ENCODE results near the gene TEX29. TPM values are rescaled to one million over a fixed set of nuclear protein-coding genes. Genes with fewer than 3 reads are reported as not detected.

The TEX29 gene
- total RNA-seq, 1 experiment from 2014 or later: 0.68 TPM

GRCh38 chr13:111275995-111276618 is 44.3 kb upstream of the TEX29 start:
- Mint-ChIP-seq H3K9me3 (no peaks in the 10 kb centered on the region), H3K4me1 (no peaks in the 10 kb centered on the region), H3K4me3 (no peak overlapping the region), H3K27ac (no peak overlapping the region), H3K36me3 (peaks cover 28% of the 10 kb centered on the region), H3K27me3 (ENCODE audit: low read depth) (no peaks in the 10 kb centered on the region)
- POLR2A ChIA-PET: no interaction called here
- ATAC-seq (no peak), DNase-seq (ENCODE audit: low spot score) (no peak)
- CTCF ChIA-PET: no interaction called here
- TF ChIP-seq, protein P1, sequence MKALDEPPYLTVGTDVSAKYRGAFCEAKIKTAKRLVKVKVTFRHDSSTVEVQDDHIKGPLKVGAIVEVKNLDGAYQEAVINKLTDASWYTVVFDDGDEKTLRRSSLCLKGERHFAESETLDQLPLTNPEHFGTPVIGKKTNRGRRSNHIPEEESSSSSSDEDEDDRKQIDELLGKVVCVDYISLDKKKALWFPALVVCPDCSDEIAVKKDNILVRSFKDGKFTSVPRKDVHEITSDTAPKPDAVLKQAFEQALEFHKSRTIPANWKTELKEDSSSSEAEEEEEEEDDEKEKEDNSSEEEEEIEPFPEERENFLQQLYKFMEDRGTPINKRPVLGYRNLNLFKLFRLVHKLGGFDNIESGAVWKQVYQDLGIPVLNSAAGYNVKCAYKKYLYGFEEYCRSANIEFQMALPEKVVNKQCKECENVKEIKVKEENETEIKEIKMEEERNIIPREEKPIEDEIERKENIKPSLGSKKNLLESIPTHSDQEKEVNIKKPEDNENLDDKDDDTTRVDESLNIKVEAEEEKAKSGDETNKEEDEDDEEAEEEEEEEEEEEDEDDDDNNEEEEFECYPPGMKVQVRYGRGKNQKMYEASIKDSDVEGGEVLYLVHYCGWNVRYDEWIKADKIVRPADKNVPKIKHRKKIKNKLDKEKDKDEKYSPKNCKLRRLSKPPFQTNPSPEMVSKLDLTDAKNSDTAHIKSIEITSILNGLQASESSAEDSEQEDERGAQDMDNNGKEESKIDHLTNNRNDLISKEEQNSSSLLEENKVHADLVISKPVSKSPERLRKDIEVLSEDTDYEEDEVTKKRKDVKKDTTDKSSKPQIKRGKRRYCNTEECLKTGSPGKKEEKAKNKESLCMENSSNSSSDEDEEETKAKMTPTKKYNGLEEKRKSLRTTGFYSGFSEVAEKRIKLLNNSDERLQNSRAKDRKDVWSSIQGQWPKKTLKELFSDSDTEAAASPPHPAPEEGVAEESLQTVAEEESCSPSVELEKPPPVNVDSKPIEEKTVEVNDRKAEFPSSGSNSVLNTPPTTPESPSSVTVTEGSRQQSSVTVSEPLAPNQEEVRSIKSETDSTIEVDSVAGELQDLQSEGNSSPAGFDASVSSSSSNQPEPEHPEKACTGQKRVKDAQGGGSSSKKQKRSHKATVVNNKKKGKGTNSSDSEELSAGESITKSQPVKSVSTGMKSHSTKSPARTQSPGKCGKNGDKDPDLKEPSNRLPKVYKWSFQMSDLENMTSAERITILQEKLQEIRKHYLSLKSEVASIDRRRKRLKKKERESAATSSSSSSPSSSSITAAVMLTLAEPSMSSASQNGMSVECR (CRISPR knock-in tag; IDR thresholded peaks at IDR 0.05; ENCODE audit: borderline replicate concordance): no peak
- TF ChIP-seq E2F4 (CRISPR knock-in tag; IDR thresholded peaks at IDR 0.05; ENCODE audit: borderline replicate concordance, low read depth): no peak
- no peak for TF ChIP-seq HMGXB4 (CRISPR knock-in tag; IDR thresholded peaks at IDR 0.05)
- no peak for TF ChIP-seq JUN (CRISPR knock-in tag; IDR thresholded peaks at IDR 0.05)
- TF ChIP-seq NR1H2 (CRISPR knock-in tag; IDR thresholded peaks at IDR 0.05): no peak
- no peak for TF ChIP-seq RELA (CRISPR knock-in tag; IDR thresholded peaks at IDR 0.05; ENCODE audit: borderline replicate concordance)
- no peak for TF ChIP-seq SOX15 (CRISPR knock-in tag; IDR thresholded peaks at IDR 0.05)
- TF ChIP-seq, protein P2, sequence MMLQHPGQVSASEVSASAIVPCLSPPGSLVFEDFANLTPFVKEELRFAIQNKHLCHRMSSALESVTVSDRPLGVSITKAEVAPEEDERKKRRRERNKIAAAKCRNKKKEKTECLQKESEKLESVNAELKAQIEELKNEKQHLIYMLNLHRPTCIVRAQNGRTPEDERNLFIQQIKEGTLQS (CRISPR knock-in tag; conservative IDR thresholded peaks at IDR 0.05): no peak
- TF ChIP-seq, protein P3, sequence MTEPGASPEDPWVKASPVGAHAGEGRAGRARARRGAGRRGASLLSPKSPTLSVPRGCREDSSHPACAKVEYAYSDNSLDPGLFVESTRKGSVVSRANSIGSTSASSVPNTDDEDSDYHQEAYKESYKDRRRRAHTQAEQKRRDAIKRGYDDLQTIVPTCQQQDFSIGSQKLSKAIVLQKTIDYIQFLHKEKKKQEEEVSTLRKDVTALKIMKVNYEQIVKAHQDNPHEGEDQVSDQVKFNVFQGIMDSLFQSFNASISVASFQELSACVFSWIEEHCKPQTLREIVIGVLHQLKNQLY (CRISPR knock-in tag; IDR thresholded peaks at IDR 0.05): no peak
- no peak for TF ChIP-seq NR2C2 (CRISPR knock-in tag; IDR thresholded peaks at IDR 0.05)
- TF ChIP-seq, protein P4, sequence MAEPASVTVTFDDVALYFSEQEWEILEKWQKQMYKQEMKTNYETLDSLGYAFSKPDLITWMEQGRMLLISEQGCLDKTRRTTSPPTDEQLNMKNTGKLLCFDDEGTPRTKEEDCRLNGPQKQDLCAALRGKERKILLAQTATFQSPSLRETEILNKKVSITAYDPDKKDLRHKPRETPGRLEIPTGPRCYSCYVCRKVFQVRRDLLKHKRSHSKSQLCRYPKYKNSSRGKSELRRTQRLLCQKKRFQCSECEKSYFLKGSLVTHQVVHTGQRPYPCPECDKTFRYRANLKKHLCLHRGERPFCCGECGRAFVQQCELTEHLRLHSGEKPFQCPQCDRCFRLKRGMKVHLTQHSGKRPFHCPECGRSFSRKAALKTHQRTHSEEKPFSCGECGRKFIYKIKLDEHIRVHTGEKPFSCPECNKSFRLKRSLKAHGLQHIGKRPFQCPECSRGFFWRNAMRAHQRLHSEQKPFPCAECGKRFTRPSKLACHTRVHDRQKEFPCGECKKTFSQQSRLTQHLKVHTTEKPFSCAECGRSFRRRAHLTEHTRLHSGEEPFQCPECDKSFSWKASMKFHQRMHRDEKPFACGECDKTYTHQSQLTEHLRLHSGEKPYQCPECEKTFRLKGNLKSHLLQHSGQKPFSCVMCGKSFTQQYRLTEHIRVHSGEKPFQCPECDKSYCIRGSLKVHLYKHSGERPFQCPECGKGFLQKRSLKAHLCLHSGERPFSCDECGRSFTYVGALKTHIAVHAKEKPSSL (CRISPR knock-in tag; conservative IDR thresholded peaks at IDR 0.05): no peak

GRCh38 chr13:111278258-111278657 is 42.2 kb upstream of the TEX29 start:
- H3K4me1 Mint-ChIP-seq: no peaks in the 10 kb centered on the region
- DNase-seq (ENCODE audit: low spot score): no peak
- ChIA-PET POLR2A (no interaction called here), CTCF (no interaction called here)
- H3K27me3 Mint-ChIP-seq (ENCODE audit: low read depth): no peaks in the 10 kb centered on the region
- no peaks in the 10 kb centered on the region for H3K9me3 Mint-ChIP-seq
- peaks cover 39% of the 10 kb centered on the region for H3K36me3 Mint-ChIP-seq
- H3K4me3 Mint-ChIP-seq: no peak overlapping the region
- no peak overlapping the region for H3K27ac Mint-ChIP-seq
- no peak for ATAC-seq
- no peak for TF ChIP-seq ZNF232 (CRISPR knock-in tag; IDR thresholded peaks at IDR 0.05)
- TF ChIP-seq USF2 (CRISPR knock-in tag; IDR thresholded peaks at IDR 0.05): no peak
- no peak for TF ChIP-seq MXD4 (CRISPR knock-in tag; IDR thresholded peaks at IDR 0.05; ENCODE audit: borderline replicate concordance)
- no peak for TF ChIP-seq ATF1 (CRISPR knock-in tag; IDR thresholded peaks at IDR 0.05)
- TF ChIP-seq ESRRA (CRISPR knock-in tag; IDR thresholded peaks at IDR 0.05; ENCODE audit: borderline replicate concordance): no peak
